ENCODE measurements around the gene C2CD4B.

Gene C2CD4B

GRCh38 chr15:62147149-62147548 is 17.9 kb downstream of the C2CD4B start:
- no peaks in the 10 kb centered on the region for H3K27me3 ChIP-seq (ENCODE audit: control insufficient read depth, insufficient read depth, low read length)
- H3K36me3 ChIP-seq (ENCODE audit: control insufficient read depth, low read depth, low read length) = no peaks in the 10 kb centered on the region
- H3K27ac ChIP-seq (ENCODE audit: low read length) = no peak overlapping the region
- H3K9me3 ChIP-seq (ENCODE audit: control insufficient read depth, low read depth, low read length) = no peaks in the 10 kb centered on the region
- H3K9ac ChIP-seq (ENCODE audit: low read length) = no peak overlapping the region
- H3K4me3 ChIP-seq (ENCODE audit: low read length) = no peak overlapping the region
- H3K4me1 ChIP-seq (ENCODE audit: control insufficient read depth, low read depth, low read length) = peaks cover 8% of the 10 kb centered on the region

- H3K27ac ChIP-seq (ENCODE audit: low read length) = no peak overlapping the region
- H3K4me3 ChIP-seq (ENCODE audit: low read length) = no peak overlapping the region
- H3K9ac ChIP-seq (ENCODE audit: low read length) = no peak overlapping the region
- H3K36me3 ChIP-seq (ENCODE audit: control insufficient read depth, low read depth, low read length) = no peaks in the 10 kb centered on the region
- peaks cover 9% of the 10 kb centered on the region for H3K4me1 ChIP-seq (ENCODE audit: control insufficient read depth, low read depth, low read length)
- H3K27me3 ChIP-seq (ENCODE audit: control insufficient read depth, insufficient read depth, low read length) = no peaks in the 10 kb centered on the region
- no peaks in the 10 kb centered on the region for H3K9me3 ChIP-seq (ENCODE audit: control insufficient read depth, low read depth, low read length)
Observed at GRCh38 chr15:62145015-62145735, 19.9 kb downstream of the C2CD4B start.

DNA sequence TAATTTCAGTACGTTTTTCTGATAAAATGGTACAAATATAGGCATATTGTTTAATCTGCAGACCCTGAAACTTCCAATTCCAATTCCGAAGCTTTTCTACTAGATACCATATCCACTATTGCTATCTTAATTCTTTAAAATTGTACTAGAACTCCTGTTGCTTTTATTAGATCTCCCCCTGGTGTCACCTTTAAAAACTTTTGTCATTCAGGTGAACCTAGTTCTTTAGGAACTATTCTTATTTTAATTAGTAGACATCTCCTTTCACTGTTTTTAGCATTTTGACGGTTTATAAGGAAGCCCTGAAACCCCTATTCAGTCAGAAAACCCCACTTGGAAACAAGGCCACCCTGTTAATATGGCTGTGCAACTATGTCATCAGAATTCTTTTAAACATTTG is 22.3 kb downstream of the C2CD4B start:
- H3K9ac ChIP-seq (ENCODE audit: low read length) = no peak overlapping the region
- H3K4me1 ChIP-seq (ENCODE audit: control insufficient read depth, low read depth, low read length) = peaks cover 9% of the 10 kb centered on the region
- H3K9me3 ChIP-seq (ENCODE audit: control insufficient read depth, low read depth, low read length) = no peaks in the 10 kb centered on the region
- H3K27ac ChIP-seq (ENCODE audit: low read length) = no peak overlapping the region
- no peaks in the 10 kb centered on the region for H3K36me3 ChIP-seq (ENCODE audit: control insufficient read depth, low read depth, low read length)
- H3K4me3 ChIP-seq (ENCODE audit: low read length) = no peak overlapping the region
- no peaks in the 10 kb centered on the region for H3K27me3 ChIP-seq (ENCODE audit: control insufficient read depth, insufficient read depth, low read length)

GRCh38 chr15:62141643-62142588 is 23.2 kb downstream of the C2CD4B start:
- Histone ChIP-seq H3K4me1 (ENCODE audit: control insufficient read depth, low read depth, low read length) (peaks cover 9% of the 10 kb centered on the region), H3K36me3 (ENCODE audit: control insufficient read depth, low read depth, low read length) (no peaks in the 10 kb centered on the region), H3K9me3 (ENCODE audit: control insufficient read depth, low read depth, low read length) (no peaks in the 10 kb centered on the region), H3K27me3 (ENCODE audit: control insufficient read depth, insufficient read depth, low read length) (no peaks in the 10 kb centered on the region), H3K4me3 (ENCODE audit: low read length) (no peak overlapping the region), H3K9ac (ENCODE audit: low read length) (no peak overlapping the region), H3K27ac (ENCODE audit: low read length) (no peak overlapping the region)

DNA sequence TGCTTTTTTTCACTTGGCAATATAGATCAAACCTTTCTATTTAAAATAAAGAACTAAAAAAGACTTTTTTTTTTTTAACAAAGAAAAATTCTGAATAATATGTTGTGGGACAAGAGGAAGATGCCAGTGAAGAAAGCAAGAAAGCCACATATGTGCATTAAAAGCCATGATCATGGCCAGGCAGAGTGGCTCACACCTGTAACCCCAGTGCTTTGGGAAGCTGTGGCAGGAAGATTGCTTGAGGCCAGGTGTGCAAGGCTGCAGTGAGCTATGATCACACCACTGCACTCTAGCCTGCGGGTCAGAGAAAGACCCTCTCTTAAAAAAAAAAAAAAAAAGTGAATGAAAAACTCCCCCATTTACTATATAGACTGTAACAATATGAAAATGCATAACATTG is 23.9 kb downstream of the C2CD4B start:
- H3K4me1 ChIP-seq (ENCODE audit: control insufficient read depth, low read depth, low read length) = peaks cover 9% of the 10 kb centered on the region
- H3K36me3 ChIP-seq (ENCODE audit: control insufficient read depth, low read depth, low read length) = no peaks in the 10 kb centered on the region
- H3K9ac ChIP-seq (ENCODE audit: low read length) = no peak overlapping the region
- H3K27me3 ChIP-seq (ENCODE audit: control insufficient read depth, insufficient read depth, low read length) = no peaks in the 10 kb centered on the region
- no peak overlapping the region for H3K4me3 ChIP-seq (ENCODE audit: low read length)
- no peaks in the 10 kb centered on the region for H3K9me3 ChIP-seq (ENCODE audit: control insufficient read depth, low read depth, low read length)
- no peak overlapping the region for H3K27ac ChIP-seq (ENCODE audit: low read length)

- H3K4me3 ChIP-seq (ENCODE audit: low read length) = no peak overlapping the region
- no peaks in the 10 kb centered on the region for H3K27me3 ChIP-seq (ENCODE audit: control insufficient read depth, insufficient read depth, low read length)
- peaks cover 9% of the 10 kb centered on the region for H3K4me1 ChIP-seq (ENCODE audit: control insufficient read depth, low read depth, low read length)
- no peaks in the 10 kb centered on the region for H3K9me3 ChIP-seq (ENCODE audit: control insufficient read depth, low read depth, low read length)
- no peak overlapping the region for H3K9ac ChIP-seq (ENCODE audit: low read length)
- no peaks in the 10 kb centered on the region for H3K36me3 ChIP-seq (ENCODE audit: control insufficient read depth, low read depth, low read length)
- H3K27ac ChIP-seq (ENCODE audit: low read length) = no peak overlapping the region
Observed at GRCh38 chr15:62138124-62138523, 27.0 kb downstream of the C2CD4B start.

DNA sequence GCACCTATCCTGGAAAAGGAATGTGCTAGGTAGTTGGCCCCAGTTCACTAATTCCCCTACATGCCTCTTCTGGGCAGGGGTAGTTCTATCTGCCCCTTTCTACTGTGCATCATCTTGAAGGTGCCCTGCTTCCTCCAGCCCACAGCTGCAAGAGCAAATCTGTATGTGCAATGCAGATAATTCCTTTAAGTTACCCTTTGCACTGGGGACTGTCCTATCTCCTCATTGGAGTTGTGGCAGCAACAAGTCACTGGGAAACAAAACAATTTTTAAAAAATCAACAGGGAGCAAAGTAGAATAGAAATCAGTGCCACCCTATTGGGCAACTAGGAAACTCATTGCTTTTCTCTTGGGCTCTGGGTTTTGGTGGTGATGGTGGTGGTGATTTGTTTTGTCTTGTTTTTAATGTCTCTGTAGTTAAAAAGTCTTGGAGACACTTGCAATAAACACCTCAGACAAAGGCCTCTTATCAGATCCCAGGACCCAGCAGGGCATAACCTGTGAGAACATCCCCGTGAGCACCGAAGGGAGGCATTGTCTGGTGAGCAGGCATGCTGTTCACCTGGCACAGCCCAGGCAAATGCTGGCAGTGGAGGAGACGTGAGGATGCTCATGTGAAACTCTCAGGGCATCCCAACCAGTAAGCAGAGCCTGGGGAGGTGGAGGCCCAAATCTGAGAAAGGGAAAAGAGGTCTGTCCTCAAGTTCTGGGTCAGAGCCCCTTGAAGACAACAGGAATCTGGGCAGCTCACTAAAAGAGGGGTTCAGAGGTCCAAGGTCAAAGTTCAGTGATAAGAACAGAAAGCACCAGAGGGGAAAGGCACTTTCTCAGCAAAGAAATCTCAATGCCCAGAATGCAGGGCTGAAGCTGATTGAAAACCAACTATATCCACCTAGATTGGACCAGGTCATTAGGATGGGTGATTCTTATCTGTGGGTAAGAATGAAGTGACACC is 27.9 kb downstream of the C2CD4B start:
- Histone ChIP-seq H3K9me3 (ENCODE audit: control insufficient read depth, low read depth, low read length) (no peaks in the 10 kb centered on the region), H3K27me3 (ENCODE audit: control insufficient read depth, insufficient read depth, low read length) (no peaks in the 10 kb centered on the region), H3K4me3 (ENCODE audit: low read length) (no peak overlapping the region), H3K36me3 (ENCODE audit: control insufficient read depth, low read depth, low read length) (no peaks in the 10 kb centered on the region), H3K27ac (ENCODE audit: low read length) (no peak overlapping the region), H3K9ac (ENCODE audit: low read length) (no peak overlapping the region), H3K4me1 (ENCODE audit: control insufficient read depth, low read depth, low read length) (peaks cover 1% of the 10 kb centered on the region)

DNA sequence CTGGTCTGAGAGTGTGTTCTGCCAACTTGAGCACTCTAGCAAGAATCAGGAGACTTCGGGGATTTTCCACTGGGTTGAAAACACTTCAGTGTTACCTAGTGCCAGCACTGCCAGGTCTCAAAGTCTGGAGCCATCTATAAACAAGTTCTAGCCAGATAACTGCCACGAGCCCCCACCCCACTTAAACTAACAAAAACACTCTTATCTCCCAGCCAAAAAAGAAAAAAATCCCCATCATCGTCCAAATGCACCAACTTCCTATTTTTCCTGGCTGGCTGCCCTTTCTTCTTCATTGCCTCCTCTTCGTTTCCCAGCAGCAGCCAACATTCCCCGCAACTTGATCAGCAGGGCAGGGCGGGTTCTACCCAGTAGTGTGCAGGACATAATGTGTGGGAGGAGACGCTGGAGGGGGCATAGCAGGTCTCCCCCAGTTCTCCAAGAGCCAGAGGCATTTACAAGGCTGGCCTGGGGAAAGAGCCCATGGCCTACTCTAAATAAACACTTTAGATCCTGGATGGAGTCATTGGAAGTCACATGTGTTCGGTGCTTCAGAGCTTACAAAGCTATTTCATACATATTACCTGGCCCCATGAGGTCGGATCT is 29.5 kb downstream of the C2CD4B start:
- no peak overlapping the region for H3K27ac ChIP-seq (ENCODE audit: low read length)
- no peaks in the 10 kb centered on the region for H3K27me3 ChIP-seq (ENCODE audit: control insufficient read depth, insufficient read depth, low read length)
- H3K4me3 ChIP-seq (ENCODE audit: low read length) = no peak overlapping the region
- H3K9ac ChIP-seq (ENCODE audit: low read length) = no peak overlapping the region
- H3K9me3 ChIP-seq (ENCODE audit: control insufficient read depth, low read depth, low read length) = no peaks in the 10 kb centered on the region
- no peaks in the 10 kb centered on the region for H3K36me3 ChIP-seq (ENCODE audit: control insufficient read depth, low read depth, low read length)
- no peaks in the 10 kb centered on the region for H3K4me1 ChIP-seq (ENCODE audit: control insufficient read depth, low read depth, low read length)

DNA sequence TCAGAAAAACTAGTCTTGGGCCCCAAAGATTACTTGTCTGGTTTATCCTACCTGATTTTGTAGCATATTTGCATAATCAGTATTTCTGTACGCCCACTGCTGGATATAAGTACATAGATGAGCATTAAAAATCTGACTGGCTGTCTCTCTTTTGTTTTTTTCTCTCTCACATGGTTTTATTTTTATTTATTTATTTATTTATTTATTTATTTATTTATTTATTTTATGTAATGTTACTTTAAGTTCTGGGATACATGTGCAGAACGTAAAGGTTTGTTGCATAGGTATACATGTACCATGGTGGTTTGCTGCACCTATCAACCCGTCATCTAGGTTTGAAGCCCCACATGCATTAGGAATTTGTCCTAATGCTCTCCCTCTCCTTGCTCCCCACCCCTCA is 31.9 kb downstream of the C2CD4B start:
- Histone ChIP-seq H3K27me3 (ENCODE audit: control insufficient read depth, insufficient read depth, low read length) (no peaks in the 10 kb centered on the region), H3K9ac (ENCODE audit: low read length) (no peak overlapping the region), H3K4me1 (ENCODE audit: control insufficient read depth, low read depth, low read length) (no peaks in the 10 kb centered on the region), H3K36me3 (ENCODE audit: control insufficient read depth, low read depth, low read length) (no peaks in the 10 kb centered on the region), H3K9me3 (ENCODE audit: control insufficient read depth, low read depth, low read length) (no peaks in the 10 kb centered on the region), H3K4me3 (ENCODE audit: low read length) (no peak overlapping the region), H3K27ac (ENCODE audit: low read length) (no peak overlapping the region)

DNA sequence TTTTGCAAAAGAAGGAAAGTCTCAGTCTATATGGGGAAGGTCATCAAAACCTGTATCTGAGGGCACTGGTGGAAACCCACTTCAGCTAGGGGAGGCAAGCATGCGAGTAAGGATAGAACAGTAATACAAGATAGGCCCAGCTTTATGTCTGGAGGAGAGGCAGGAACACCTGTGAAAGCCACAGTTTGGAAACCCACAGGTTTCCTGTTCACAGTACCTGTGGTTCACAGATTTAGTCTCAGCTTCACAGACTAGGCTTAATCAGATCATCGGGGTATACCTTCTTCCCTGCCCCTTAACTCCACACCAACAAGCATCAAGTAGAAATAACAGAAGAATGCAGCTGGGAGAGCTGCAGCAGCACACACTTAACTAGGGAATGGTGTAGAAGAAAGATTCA is 36.2 kb downstream of the C2CD4B start:
- no peak overlapping the region for H3K9ac ChIP-seq (ENCODE audit: low read length)
- H3K4me3 ChIP-seq (ENCODE audit: low read length) = no peak overlapping the region
- H3K4me1 ChIP-seq (ENCODE audit: control insufficient read depth, low read depth, low read length) = no peaks in the 10 kb centered on the region

DNA sequence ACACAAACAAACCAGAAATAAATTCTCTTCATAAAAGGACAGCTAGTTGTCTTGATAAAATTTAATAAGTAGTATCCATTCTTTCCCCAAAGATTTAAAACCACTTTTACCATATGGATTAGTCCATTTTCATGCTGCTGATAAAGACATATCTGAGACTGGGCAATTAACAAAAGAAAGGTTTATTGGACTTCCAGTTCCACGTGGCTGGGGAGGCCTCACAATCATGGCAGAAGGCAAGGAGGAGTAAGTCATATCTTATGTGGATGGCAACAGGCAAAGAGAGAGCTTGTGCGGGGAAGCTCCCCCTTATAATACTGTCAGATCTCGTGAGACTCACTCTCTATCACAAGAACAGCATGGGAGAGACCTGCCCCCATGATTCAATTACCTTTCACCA is 38.7 kb downstream of the C2CD4B start:
- Histone ChIP-seq H3K9me3 (ENCODE audit: control insufficient read depth, low read depth, low read length) (no peaks in the 10 kb centered on the region), H3K36me3 (ENCODE audit: control insufficient read depth, low read depth, low read length) (no peaks in the 10 kb centered on the region), H3K4me1 (ENCODE audit: control insufficient read depth, low read depth, low read length) (no peaks in the 10 kb centered on the region), H3K27ac (ENCODE audit: low read length) (no peak overlapping the region), H3K9ac (ENCODE audit: low read length) (no peak overlapping the region), H3K27me3 (ENCODE audit: control insufficient read depth, insufficient read depth, low read length) (no peaks in the 10 kb centered on the region), H3K4me3 (ENCODE audit: low read length) (no peak overlapping the region)

More for the DNA sequence above, 36.2 kb downstream of the C2CD4B start:
- Histone ChIP-seq H3K27me3 (ENCODE audit: control insufficient read depth, insufficient read depth, low read length) (no peaks in the 10 kb centered on the region), H3K9me3 (ENCODE audit: control insufficient read depth, low read depth, low read length) (no peaks in the 10 kb centered on the region), H3K27ac (ENCODE audit: low read length) (no peak overlapping the region), H3K36me3 (ENCODE audit: control insufficient read depth, low read depth, low read length) (no peaks in the 10 kb centered on the region)

All from iPS-18a (cell line).